Muscle of back (tissue), 11 donors: ENCODE measurements around the gene DISC1. TPM values are rescaled to one million over a fixed set of nuclear protein-coding genes. Genes with fewer than 3 reads are reported as not detected.

Source experiments
- DNase-seq, 3 donors: peaks; one replicate each; pipeline versions ENCODE4 v3.0.0 to v3.0.0-alpha.2; 2013
- polyA plus RNA-seq, 10 donors: library from polyadenylated mRNA; unstranded; fragments of 120-200 nt; gene quantifications; one replicate each; pipeline ENCODE4 v1.2.1, GENCODE V29; 2013; ENCODE audit not compliant: insufficient read length in 10 of 10

Gene DISC1
- polyA plus RNA-seq, 10 donors: 5.2 to 9.3 (median 7.2) TPM

DNA sequence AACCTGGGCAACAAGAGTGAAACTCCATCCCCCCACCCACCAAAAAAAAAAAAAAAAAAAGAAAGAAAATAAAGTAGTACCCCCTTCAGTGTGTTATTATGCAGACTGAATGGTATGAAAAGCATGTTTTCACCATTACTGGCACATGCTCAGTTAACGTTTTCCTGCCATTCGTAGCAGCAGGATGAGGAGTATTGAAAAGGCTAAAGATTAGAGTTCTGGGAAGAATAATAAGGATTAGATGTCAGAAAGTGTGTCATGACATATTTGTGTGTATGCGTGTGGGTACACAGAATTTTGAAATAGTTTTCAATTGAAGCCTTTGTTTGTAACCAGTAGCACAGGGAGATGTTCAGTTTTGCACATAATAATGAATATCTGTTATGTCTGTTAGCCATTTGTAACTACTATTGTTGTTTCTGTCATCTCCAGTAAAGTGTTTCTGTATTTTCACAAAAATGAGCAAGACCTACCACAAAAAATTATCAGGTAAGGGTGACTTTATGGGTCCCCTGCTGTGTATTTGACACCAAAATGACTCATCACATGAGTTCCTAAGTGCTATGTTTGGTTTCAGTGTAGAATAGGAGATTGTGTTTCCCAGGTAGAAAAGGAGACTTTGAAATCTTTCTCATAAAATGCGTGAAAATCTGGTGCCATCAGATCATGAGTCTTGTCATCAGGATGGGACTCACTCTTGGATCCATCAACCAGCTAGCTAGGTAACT, 358.9 kb downstream of the DISC1 start:
- no peak for DNase-seq

DNA sequence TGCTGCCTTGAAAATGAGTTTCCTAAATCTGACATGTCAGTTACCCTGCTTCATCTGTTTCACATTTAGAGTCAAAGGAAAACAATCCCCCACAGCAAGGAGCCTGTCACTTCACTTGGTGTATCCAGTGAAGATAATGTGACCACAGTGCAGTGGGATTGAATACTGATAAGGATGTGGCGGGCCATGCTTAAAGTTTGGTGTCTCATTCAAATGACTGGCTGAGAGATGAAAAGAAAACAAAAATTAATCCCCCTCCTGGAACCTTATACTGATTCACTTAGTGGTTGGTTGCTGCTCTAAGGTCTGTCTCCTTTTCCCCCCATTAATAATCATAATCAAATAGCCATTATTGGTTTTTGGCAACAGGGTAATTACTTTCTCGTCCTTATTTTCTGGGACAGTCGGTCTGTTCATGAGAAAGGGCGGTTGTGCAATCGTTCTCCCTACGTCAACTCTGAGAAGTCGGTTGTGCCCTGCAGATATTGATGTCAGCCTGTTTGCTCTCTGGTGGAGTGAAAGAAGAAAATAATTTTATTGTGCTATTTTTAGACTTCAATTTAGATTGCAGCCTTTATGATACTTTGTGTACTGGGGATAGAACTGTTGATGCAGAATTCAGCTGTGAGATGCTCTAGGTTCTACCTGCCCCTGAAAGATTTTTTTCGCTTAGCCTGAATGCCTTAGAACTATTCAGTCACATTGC, 360.2 kb downstream of the DISC1 start:
- no peak for DNase-seq

DNA sequence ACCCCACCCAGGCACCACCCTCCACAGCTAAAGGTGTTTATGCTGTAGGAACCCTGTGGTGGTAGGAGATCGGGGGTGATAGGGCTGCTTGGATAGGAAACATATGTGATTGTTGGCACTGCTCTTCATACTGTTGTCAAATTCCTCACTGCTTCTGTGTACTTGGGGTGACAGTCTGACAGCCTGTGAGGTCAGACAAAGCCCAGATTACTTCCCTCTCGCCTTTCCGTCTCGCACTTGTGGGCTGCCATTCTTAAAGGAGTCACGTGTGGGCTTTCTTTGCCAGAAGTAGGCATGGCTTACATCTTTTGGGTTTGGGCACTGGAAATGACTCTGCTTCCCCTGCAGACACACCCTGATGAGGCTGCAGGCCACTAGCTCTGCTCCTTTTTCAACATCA, 363.8 kb downstream of the DISC1 start:
- DNase-seq: no peak

DNA sequence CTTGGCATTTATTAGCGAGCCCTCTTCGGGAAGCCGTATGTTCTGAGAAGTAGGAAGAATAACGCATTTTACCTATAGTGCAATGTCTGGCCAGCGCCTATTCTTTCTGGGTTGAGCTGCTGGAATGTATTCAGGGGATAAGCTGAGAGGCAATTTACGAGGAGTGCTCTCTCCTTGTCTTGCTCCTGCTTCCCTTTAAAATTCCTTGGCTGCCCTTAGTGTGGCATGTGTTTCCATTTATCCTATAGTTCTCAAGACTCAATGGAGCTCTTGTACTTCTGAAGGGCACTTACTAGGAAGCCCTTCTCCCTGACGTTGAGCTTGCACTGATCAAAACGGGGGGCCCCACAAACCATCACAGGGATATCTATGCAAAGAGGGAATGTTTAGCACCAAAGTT, 364.6 kb downstream of the DISC1 start:
- DNase-seq: no peak

DNA sequence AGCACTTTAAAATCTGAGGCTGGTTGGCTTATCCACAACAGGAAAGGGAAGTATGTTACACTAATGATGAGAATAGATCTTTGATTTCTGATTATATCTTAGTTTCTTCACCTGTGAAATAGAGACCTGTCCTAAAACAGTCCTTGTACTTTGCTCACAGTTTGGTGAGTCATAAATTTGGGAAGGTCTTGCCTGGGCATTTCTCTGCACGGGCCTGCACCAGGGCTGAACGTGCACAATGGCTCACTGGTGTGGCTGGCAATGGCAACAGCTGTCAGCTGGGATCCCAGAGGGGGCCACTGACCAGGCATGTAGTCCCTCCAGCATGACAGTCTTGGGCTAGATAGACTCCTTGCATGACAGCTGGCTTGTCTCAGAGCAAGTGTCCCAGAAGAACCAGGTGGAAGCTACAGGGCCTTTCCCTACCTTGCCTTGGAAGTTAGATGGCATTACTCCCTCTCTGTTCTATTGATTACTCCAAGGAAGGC, 367.4 kb downstream of the DISC1 start:
- no peak for DNase-seq

DNA sequence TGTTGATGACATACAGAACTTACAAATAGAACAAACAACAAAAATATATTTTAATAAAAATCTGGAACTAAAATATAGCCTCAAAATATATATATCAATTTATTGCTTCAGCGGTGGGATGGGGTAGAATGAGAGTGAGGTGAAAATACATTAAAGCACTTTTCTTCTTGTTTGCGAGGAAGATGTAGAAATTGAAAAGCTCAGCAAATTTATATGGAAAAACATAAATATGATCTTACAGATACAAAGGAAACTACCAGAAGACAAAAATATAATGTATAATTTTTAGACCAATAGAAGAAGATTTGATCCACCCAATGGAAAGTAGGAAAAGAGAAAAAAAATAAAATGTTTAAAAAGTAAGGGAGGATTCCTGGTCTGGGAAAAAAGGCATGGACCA, 372.2 kb downstream of the DISC1 start:
- DNase-seq: no peak

DNA sequence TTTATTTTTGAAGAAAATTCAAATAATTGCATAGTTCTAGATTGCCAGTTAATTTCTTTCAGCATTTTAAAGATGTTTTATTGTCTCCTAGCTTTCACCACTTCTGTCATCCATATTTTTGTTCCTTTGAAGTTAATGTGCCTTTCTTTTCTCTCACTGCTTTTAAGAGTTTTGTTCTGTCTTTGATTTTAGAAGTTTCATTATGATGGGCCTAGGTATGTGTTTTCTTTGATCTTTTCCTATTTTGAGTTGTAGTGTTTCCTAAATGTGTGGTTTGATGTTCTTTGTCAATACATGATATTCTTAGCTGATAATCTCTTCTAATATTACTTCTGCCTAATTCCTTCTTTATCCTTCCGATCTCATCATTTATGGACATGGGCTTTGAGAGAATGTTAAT, 378.7 kb downstream of the DISC1 start:
- DNase-seq: no peak

DNA sequence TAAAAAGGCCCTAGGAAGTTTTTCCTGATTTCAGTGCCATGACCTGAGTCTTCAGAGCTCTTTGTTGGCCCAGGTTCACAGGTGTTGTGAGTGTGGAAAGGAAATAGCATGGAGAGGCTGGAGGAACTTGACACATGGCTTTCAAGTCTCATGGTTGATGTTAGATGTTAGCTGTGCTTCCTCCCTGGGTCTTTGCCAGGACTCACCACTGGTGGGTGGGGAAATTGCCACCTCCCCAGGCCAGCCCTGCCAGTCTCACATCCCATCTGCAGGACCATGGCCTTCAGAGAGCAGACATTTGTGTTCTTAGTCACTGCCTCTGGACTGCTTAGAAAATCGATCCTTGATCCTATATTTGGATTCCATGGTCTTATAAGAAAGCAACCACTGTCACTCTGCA, 383.2 kb downstream of the DISC1 start:
- no peak for DNase-seq

DNA sequence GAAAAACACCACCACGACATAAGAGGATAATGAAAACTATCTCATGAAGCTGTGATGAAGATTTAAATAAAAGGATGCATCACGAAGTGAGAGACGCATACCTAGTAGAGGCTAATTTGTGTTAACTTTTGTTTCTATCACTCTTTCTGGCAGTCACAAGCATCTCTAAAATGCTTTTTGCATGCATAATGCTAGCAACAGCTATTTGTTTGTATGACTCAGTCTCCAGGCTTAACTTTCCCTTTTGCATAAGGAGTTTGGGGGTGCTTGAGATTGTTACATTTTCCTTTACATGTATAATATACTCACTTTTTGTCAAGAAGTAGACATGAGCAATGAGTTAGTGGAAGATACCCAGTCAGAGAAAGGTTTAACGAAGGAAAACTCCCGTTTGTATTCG, 385.4 kb downstream of the DISC1 start:
- no peak for DNase-seq

DNA sequence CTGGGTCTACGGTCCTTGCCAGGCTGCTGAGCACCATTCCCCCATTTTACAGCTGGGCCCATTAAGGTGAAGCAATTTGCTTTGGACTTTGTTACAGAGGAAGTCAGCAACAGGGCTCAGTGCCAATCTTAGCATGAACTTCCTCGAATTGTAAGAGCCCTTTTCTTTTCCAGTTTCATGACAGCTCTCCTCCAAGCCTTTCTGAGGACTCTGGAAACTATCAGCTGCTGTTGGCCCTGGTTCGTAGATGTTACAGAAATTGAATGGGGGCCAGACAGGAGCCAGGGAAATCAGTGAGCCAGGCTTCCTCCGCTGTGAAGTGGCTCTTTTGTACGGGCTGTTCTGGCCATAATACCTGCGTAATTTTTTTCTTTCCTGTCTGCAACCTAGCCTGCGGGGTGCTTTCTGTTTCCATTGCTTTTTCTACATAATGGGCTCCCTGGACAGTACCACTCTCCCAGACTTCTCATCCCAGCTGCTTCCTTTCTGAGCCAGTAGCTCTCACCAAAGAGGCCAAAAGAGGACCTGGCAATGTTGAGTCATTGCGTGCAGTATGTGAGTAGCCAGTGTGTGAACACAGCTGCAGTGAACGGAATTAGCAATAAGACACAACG, 386.3 kb downstream of the DISC1 start:
- peak; percentile 58 to 87 (median 68) for DNase-seq

DNA sequence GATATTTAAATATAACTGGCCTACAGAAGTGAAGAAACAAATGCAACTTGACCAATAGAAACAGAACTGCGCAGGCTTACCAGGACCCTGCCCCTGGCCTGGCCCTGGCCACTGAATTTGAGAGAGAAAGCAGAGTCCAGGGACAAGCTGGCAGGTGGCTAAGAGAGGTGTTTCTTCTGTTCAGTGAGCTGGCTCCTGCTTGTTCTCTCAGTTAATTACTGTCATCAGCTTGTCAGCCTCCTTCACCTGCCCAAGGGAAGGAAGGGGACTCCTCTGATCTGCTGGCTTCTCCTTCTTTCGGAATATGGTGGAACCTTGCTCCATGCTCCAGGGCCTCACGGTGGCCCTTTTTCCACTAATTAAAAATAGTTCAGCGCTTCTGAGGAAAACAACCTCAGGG, 388.4 kb downstream of the DISC1 start:
- no peak for DNase-seq

DNA sequence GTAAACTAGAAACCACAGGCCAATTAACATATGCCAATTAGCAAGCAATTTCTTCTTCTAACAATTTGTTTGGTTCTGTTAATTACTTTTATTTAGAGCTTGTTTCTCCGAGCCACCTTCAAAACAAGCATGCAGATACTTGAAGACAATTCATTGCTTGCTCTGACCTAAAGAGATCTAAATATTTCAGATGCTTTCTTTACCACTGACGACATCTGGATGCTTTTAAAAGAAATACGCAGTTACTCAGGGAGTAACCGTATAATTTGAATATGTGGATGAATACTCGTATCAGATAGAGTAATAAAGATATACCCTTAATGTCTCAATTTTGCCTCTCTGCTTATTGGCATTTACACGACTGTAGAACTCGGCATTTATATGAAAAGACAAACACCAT, 390.0 kb downstream of the DISC1 start:
- peak in 1 of 3 donors; percentile 26 for DNase-seq

DNA sequence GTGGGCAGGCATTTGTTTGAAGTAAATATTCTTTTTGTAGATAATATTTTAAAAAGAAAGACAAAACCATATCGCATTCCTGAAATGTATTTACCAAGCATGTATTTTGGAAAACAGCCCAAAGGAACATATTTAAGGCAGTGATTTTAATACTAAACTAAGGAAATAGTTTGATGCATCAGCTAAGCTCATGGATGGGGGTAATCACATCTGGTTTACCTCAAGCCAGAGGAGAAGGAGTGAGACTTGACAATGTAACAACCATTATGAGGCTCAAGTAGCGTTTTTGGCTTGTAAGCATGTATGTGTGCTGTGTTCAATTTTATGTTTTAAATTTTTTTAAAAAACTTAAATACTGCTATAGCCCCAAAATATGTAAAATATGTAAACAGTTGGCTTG, 390.5 kb downstream of the DISC1 start:
- DNase-seq: no peak

DNA sequence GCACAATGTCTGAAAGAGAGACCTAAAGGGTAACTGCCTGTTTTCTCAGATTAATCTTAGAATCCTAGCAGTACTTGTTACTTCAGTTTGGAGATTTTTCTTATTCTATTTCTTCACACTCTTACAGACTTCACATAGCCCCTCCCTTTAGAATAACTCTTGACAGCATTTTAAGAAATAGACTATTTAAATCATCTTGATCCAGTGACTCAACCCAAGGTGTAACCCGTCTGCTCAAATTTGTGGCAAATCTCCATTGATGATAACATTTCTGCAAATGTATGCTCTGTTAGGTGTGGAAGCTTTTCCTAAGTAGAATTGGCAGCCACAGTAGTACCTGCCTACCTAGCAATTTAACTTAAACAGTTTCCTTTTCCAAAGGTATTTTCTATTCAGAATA, 391.2 kb downstream of the DISC1 start:
- DNase-seq: no peak

DNA sequence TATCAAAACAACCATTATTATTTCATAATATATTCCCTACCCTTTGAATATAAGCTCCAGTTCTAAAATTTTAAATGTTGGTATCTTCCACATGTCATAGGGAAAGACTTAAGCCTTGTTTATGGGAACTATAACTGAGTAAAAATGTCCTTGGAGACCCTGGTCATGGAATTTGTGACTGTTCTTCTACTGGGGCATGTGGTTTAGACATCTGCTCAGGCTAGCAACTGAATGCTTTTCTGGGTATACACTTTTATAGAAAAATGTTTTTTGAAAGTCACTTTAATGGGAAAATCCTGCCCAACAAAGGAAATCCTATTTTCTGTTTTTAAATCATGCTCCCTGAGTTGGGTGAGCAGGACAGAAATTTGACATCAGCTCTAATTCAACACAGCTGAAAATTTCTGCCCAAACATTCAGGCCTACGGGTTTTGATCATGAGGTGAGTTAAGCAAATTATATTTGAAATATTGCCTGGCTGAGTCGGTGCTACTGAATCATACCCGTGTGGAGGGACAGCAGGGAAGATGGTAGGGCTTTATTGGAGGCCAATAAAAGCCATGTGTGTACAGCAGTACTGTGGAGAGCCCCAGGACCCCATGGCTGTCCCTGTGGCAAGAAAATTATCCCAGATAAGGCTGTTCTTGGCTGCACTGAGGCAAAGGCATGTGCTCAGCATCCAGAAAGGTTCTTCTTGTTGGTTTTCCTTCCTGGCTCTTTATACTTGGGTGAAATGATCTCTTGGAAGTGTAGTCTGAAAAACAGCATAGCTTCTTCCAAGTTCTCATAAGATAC, 391.8 kb downstream of the DISC1 start:
- no peak for DNase-seq

DNA sequence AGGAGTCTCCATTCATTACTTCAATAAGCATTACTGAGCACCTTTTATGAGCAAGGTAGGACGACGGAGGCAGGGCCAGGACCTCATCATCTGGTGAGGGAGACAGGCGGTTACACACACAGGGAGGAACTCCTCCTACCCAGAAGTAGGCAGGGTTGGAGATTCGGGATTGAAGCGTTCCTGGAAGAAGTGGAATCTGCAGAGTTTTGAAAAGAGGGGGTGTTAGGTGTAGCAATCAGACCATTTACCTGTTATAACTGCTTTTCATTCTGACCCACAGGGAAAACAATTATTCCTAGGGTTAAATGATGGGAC, 392.4 kb downstream of the DISC1 start:
- DNase-seq: no peak

DNA sequence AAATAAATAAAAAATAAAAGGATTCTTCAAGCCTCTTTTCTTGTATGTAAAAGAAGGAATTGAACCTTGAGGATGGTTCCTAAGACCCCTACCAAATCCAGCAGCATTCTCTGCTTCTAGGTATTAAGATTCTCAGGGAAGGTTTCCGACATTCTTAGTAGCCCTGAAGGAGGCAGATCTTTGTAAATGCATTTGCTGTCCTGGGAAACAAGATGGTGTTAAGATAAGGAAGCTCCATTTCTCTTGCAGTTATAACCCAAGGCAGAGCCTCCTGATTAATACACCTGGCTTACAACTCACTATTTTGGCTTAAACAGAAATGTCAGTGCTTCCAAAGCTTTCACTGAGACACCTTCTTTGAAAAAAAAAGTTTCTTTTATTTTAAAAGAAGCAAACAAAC, 393.8 kb downstream of the DISC1 start:
- no peak for DNase-seq

DNA sequence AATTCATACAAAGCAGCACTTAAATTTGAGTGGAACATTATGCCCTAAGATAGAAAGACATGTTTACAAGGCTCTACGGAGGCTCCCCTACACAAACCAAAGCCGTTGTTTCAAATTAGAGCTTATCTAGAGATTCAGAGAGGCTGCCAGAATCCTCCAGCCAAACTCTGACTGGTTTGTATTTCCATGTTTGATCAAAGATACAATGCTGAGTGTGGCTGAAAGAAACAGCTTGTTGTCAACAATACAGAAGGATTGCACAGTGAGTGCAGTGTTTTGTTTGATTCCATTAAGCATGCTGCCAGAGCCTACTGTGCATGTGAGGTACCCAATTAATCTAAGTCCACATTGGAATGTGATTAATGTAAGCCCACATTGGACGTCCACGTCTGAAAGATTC, 402.7 kb downstream of the DISC1 start:
- DNase-seq: no peak

DNA sequence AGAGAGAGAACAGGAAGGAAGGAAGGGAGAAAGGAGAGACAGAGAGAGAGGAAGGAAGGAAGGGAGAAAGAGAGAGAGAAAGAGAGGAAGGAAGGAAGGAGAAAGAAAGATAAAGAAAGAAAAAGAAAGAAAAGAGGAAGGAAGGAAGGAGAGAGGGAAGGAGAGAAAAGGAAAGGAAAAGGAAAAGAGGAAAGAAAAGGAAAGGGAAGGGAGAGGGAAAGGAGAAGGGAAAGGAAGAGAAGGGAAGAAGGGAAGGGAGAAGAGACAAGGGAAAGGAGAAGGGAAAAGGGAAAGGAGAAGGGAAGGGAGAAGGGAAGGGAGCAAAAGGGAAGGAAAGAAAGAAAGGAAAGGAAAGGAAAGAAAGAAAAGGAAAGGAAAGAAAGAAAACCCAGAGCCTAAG, 404.6 kb downstream of the DISC1 start:
- no peak for DNase-seq

DNA sequence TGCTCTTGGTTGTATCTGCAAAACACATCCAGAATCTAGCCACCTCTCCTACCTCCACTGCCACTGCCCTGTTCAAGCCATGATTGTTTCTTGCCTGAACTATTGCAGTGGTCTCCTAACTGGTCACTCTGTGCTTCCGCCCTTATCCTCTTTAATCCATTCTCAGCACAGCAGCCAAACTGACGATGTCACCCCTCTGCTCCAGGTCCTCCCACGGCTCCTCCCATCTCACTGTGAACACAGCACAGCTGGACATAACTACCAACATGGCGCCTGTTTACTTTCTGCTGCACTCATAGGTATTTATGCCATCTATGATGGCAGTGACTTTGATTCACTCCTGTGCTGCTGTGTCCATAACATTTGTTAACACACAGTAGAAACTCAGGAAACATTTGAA, 406.7 kb downstream of the DISC1 start:
- no peak for DNase-seq

DNA sequence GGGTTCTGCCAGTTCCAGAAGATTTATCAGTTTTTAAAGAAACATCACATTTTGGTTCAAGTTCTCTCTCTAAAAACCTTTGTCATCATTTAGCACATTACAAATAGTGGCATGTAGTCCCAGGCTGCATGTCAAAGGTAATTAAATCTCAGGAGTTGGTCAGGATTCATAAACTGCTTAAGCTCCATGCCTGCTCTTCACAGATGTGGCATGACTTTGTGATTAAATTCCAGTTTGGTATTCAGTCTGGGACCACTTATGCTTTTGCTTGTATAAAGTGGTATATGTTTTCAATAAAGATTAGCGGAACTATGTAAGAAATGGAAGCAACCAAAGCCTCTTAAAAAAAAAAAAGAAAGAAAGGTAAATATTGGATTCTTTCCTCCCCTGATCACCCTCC, 408.0 kb downstream of the DISC1 start:
- DNase-seq: no peak

DNA sequence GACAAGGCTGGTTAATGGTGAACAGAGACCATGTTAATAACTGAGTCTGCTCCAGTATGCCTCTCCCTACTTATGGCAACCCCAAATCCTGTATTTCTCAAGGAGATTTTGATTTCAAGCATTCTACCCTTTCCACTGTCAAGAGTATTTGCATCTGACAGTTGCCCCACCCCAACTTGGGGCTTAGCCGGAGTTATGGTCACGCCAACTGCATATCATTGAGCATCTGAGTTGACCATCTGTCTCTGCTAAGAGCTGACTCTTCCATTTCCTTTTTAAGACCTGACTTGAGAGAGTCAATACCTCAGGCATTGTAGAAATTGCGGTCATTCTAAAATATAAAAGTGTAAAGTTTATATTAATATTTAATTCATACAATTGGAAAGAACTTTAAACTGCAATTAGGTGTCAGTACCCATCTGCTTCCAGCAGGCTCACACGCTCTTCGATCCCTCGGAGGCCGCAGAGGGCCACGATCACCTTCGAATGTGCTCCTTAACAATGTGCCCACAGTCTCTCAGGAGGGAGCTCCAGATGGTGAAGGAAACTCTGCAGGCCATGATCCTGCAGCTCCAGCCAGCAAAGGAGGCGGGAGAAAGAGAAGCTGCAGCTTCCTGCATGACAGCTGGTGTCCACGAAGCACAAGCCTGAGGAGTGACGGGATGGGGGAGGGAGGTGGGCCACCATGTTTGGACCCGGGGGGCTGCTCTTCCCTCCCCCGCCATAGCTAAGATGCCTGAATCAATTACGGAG, 409.8 kb downstream of the DISC1 start:
- DNase-seq: no peak
